Activated CD8-positive, alpha-beta memory T cell treated with anti-CD3 and anti-CD28 coated beads for 24 hours (primary cell): ENCODE results near the gene BACH2.
"Not testable (repeated sequence)": the region's sequence is repeated elsewhere in the genome, so short reads cannot be mapped to it uniquely, and the experiment has no call there.

Experiments used
- DNase-seq: peaks from one replicate; pipeline ENCODE4 v3.0.0-alpha.2; 2020

Gene BACH2

DNA sequence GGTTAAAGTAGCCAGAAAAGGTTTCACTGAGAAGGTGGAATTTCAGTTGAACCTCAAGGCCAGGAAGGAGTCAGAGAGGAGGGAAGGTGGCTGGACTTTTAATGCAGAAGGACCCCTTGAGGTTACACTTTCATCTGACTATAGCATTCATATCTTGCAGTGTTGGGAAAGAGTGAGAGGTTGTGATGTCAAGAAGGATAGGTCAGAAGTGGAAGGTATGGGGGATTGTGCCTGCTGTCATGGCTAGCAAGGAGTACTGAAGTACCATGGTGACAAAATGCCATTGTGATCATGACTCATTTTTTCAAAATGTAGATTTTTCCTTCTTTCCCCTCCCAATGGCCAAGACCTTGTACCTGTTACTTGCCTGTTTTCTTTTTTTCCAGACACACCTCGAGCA is 5.2 kb upstream of the BACH2 start:
- no peak for DNase-seq

- no peak for DNase-seq
These were observed 1.9 kb upstream of the BACH2 start for GRCh38 chr6:90298459-90299053.

DNA sequence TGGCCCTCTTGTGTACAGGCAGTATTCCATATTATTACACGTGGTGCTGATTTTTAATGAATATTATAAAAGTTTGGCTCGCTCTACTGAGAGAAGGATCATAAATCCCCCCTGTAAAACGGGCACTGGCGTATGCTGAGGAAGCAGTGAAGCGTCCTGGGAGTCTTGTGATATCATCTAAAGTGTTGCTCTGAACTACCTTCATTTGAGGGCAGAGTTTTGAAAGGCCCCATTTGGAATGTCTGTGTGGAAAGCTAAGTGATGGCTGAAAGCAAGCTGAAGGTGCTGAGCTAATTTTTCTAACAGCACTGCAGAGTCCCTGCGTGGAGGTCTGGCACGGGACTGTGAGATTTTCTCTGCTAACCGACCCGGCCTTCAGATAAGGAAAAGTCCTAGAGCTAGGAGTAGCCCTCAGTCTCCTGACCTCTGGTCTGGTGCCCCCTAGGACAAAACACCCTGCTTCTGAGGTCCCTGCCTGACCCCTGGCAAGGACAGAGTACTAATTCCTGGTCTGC is 1.3 kb upstream of the BACH2 start:
- DNase-seq: no peak

DNA sequence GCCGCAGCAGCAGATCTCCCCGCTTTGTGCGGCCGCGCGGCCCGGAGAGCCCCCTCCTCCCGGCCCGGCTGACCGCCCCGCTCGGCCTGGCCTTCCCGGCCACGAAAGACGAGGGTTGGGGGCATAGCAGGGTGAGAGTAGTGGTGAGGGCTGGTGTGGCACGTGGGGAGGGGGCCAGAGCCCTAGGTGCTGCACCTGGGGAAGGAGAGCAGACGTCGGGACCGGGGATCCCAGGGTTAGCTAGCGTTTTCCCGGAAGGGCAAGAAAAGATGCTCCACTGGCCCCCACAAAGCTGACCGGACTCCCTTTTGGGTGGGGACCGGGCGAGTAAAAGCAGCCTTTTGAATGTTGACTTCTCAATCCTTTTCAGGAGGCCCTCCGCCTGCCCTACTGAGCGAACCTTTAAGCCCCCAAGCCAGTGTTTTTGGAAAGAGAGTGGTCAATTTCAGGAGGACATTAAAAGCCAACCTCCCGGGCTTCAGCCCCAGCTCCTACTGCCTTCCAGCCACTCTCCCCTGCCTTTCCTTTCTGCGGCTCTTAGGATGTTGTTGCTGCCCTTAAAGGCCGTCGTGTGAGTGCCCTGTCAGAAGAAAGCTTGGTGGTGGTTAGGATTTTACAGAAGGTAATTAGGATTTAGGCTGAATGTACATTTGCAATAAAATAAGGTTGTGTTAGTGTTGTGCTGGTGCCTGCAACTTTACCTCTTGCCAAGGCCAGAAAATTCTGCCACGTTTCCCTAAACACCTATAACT is 648 bp upstream of the BACH2 start:
- DNase-seq: no peak

GRCh38 chr6:90295854-90296340 is 746 bp downstream of the BACH2 start:
- peak; percentile 86 for DNase-seq

GRCh38 chr6:90294989-90295853 is 1.4 kb downstream of the BACH2 start:
- peak; percentile 92 for DNase-seq

GRCh38 chr6:90294614-90294988 is 2.0 kb downstream of the BACH2 start:
- DNase-seq: no peak

DNA sequence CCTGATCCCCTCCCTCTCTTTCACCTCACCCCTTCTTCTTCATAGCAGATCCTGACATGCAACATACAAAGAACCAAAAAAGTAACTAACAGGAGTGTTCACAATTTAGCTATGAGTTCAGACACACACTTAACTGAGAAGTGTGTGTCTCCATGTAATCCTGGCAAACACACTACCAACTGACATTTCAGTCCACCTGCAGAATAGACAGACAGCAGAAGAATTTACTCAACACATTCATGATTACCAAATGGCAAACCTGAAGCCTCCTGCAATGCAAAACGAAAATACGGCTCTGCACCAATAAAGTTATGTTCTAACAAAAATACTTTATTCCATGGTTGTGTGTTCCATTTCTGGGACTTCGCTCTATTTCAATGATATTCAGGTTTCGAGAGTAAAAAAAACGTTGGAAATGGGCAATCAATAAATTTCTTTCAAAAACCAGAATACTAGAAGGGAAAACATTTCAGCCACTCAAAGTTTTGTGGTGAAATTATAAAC is 2.6 kb downstream of the BACH2 start:
- DNase-seq: no peak

DNA sequence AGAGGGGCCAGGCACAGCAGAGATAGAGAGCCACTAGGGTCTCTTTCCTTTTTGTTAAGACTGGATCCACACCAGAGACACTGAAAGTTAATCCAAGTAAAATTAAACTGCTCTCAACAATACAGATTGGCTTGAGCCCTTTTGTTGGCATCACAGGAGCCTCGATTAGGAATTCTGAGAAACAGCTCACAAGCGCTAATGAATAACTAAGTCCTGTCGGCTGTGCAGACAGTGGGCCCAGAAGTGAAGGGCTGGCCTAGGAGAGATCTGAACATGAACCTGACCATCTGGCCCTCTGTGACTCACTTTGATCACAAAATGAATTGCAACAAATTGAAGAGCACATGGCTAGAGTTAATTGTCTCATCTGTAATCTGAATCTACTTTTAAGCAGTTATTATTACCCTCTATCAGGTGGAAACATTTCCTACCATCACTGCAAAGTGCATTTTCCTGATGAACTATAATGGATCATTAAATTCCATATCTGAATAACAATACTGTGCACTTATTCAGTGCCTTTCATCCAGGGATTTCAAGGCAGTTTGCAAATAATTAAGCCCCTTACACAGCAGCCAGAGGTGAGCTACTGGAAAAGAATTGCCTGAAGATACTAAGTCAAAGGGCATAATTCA is 3.2 kb downstream of the BACH2 start:
- DNase-seq: no peak

- DNase-seq: no peak
These were observed 5.1 kb downstream of the BACH2 start for GRCh38 chr6:90291565-90291964.

DNA sequence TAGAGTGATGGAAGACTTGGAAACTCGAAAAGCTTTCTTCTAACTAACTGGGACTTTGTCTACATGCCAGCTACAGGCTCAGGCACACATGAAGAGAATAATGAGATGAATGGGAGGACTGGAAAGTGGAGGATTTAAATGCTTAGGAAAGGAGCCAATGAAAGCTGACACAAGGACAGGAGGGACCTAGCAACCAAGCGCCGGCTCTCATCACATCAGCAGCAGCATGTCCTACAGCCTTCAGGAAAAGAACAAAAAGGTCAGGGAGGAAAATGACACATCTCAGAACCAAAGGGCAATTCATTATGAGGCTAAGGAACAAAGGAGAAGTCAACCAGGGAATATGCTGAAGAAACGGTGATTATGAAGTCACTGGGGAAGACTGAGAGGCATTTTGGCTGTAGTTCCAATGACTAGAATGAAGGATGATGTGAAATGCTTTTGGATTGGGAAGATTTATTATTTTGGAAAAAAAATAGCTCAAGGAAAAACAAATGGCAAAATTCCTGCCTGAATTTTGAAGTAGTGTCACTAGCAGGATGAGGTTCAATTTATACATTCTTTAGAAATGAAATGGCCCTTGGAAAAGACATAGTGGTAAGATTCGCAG is 5.7 kb downstream of the BACH2 start:
- DNase-seq: no peak

DNA sequence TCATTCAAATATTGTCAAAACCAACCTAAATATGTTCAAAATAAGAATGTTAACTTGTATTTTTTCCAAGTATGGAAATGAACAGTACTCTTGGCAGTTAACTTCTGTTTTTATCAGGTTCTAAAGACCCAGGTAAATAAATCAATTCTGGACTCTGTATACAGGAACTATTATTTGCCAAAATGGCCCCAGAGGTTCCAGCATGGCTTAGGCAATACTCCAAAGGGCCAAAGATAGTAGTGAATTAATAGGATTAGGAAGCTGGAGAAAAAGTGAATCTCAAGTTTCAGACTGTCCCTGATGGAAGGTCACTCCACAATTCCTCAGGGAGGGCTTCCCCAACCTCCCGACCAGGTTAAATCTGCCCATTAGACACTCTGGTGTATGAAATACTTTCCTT is 6.7 kb downstream of the BACH2 start:
- no peak for DNase-seq

DNA sequence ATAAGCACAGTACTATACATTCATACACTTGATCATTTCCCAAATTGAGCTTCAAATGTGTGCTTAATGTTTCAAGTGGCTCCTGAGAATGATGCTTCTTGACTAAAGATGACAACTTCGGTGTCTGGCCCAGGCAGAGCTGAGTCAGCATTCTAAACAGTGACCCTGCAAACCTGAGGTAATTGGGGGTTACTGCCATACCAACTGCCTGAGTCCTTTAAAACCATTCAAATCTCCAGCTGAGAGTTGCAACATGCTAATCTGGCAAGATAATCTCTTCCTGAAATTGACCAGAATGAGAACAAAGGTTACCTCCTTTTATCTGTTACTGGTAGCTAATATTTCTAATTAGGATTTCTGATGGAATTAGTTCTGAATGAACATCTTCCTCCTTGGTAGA is 8.2 kb downstream of the BACH2 start:
- no peak for DNase-seq

DNA sequence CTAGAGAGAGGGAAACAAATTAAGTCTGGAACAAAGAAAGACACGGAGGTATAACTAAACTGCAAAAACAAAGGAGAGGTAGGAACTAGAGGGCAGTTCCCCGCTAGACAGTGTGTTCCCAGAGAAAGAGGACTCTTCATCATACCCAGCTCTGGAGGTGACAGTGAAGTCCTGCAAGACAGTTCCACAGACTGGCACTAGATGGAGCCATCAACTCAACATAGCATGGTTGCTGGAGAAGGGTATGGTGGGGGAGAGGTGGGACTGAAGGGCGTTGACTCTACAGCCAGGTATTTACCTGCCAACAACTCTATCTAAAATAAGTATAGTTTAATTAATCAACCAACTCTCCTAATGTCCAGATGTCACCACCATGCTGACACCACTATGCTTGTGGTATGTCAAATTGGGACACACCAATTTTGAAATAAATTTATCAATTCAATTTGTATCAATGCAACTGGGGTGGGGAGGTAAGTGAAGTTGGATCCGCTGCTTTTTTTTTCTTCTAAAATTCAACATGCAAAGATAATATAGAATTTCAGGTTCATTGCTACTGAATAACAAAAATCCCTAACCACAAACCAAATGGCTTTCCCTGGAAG is 9.7 kb downstream of the BACH2 start:
- peak; percentile 82 for DNase-seq

DNA sequence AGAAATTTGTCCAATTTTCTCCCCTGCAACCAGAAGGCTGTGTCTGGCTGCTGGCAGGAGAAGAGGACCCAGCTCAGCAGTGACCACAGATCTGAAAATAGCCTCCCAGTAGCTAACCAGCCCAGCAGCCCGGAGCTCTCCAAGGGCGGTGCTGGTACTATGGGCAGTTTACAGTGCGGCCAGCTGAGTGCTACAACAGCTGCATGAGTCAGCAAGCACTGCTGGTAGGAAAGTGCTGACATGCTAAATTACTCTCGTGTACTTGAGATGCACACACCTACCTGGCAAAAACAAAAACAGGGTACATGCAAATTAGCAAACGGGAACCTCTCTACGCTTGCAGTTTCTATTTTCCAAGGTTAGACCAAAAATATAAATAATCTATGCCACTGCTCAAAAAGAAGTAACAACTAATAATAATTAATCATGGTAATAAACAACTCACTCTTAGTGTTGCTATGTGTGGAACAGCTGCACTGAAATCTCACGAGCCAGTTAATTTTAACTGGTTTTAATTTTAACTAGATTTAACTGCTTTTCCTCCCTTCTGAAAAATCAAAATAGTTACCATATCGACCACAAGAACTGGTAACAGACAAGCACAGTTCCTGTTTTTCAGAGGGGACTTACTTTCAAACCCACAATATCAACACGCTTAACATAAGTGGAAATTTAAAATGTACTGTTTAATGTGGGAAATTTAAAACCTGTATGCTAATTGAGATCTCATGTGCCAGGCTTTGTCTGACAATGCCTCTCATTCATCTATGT is 10.8 kb downstream of the BACH2 start:
- DNase-seq: peak; percentile 76

DNA sequence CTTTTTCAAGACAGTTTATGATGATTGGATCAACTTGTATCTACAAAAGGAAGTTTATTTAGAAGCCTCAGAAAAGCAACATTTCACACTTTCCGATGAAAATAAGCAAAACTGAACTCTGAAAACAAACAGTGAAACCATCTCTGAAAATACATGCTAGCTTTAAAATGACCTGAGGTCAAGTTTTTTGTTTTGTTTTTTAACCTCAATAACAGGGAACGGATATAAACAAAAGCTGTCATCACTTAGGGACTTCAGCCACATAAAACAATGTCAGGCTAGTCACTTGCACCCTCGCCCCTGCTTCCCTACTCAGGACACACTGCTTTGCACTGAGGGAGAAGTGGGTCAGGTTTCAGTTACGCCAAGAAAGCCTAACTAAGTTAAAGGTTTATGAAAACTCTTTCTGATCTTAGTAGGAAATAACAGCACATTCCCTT is 11.6 kb downstream of the BACH2 start:
- no peak for DNase-seq

DNA sequence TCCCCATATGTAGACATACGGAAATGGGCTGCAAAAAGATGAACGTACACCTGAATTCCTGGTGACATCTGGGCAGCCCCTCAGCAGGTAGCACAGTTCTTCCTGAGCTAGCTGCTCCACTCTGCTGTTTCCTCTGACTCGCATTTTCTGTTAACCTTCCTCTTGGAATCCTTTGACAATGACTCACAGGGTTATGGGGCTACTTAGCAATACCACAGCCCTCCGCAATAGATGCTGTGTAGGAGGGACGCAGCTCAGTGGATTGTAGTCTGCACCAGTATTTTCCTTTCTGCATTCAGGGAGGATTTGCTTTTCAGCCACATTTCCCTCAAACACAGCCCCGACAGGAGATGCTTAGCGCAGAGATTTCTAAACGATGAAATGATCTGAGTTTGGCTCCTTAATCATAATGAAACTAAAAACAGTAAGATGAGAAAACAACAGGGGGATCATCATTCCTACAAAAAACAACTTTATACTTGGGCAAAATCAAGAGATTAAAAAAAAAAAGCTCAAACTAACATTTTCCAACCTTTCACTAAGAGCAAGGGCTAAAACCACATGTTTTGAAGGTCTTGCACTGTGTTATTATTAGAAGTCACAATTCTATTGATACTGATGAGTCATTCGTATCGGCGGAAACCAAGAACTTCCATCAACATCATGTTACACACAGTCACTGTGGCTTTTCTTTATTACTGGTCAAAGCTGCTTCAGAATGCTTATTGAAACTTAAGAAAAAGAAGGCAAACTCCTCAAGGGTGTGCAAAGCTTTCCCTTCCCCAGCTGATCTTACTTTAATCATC is 12.2 kb downstream of the BACH2 start:
- peak; percentile 78 for DNase-seq

GRCh38 chr6:90282265-90282664 is 14.4 kb downstream of the BACH2 start:
- not testable (repeated sequence) for DNase-seq

DNA sequence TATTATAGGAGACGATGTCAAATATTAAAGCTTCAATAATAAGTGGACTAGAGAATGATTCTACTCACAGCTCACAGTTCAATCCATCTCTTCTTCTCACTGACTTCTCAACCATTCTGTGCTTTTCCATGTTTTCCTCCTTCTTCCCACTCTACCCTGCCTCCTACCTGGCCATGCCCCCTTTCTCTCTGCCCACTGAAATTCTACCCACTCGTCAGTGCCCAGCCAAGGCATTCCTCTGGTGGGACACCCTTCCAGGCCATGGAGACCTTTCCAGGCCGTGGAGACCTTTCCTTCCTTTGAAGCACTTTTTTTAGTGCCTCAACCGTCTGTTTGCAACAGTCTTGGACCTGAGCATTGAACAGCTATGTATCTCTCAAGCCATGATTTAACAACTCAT is 18.5 kb downstream of the BACH2 start:
- no peak for DNase-seq
